ENCODE data around the gene ST6GALNAC1. TPM values are rescaled to one million over a fixed set of nuclear protein-coding genes. Genes with fewer than 3 reads are reported as not detected.
A peak's percentile ranks its signal among the peaks of the same experiment; 100 is the strongest.
"Not testable (repeated sequence)": the region's sequence is repeated elsewhere in the genome, so short reads cannot be mapped to it uniquely, and the experiment has no call there.

ST6GALNAC1 gene
- total RNA-seq, 1 experiment from 2014 or later, result not detected

GRCh38 chr17:76606685-76607084, 36.9 kb downstream of the ST6GALNAC1 start:
- H4K20me1 ChIP-seq (ENCODE audit: insufficient read depth); CTCF ChIA-PET; RAD21 ChIA-PET (ENCODE audit: low non-redundant PET in 1 of 2, low total read pairs in 2 of 2, uncharacterized antibody in 2 of 2, unreplicated experiment in 2 of 2); POLR2A ChIA-PET; H3K4me3 ChIP-seq (replicated peaks in 1 of 2; ENCODE audit: low read depth in 1 of 2, low read length in 2 of 2); H2AFZ ChIP-seq (ENCODE audit: low read depth, low read length, poor library complexity, severe bottlenecking); BruUV-seq (replicated peaks); H3K36me3 ChIP-seq (ENCODE audit: control insufficient read depth in 1 of 2, insufficient read depth in 2 of 2, low read length in 2 of 2); H3K27ac ChIP-seq (ENCODE audit: low read depth, low read length); H3K4me2 ChIP-seq (ENCODE audit: low read length); H3K9me3 ChIP-seq (ENCODE audit: control insufficient read depth in 1 of 2, insufficient read depth in 1 of 2, low read depth in 1 of 2, low read length in 2 of 2); intact Hi-C loops (cut with micrococcal nuclease); ATAC-seq; H3K27me3 ChIP-seq (ENCODE audit: insufficient read depth, low read length); H3K9ac ChIP-seq (ENCODE audit: low read length); H3K79me2 ChIP-seq (ENCODE audit: insufficient read depth, low read length); DNase-seq (ENCODE audit: low read depth, low spot score); H3K9me2 ChIP-seq (ENCODE audit: insufficient read depth): not testable (repeated sequence)
- H3K4me1 ChIP-seq (ENCODE audit: control insufficient read depth in 1 of 2, insufficient read depth in 2 of 2, low read length in 2 of 2), result peaks cover 17 to 36% of the 10 kb centered on the region in 2 experiments

- peak overlapping the region; percentile 55 for H3K4me2 ChIP-seq (ENCODE audit: low read length)
- no peak for ATAC-seq
- TF ChIP-seq ZNF274 (IDR thresholded peaks at IDR 0.05; ENCODE audit: low read depth, low read length), result no peak
- TF ChIP-seq EZH2phosphoT487 (IDR thresholded peaks at IDR 0.05; ENCODE audit: borderline replicate concordance), result no peak
- TF ChIP-seq SRF (IDR thresholded peaks at IDR 0.05; ENCODE audit: low read depth), result no peak
- TF ChIP-seq ATF3 (IDR thresholded peaks at IDR 0.05), result no peak
- TF ChIP-seq ELF1 (IDR thresholded peaks at IDR 0.05; ENCODE audit: borderline replicate concordance, low read depth), result no peak
- no peak for TF ChIP-seq MAX (IDR thresholded peaks at IDR 0.05)
- TF ChIP-seq SP1 (IDR thresholded peaks at IDR 0.05; ENCODE audit: low read depth), result no peak
- no peak for TF ChIP-seq RAD21 (IDR thresholded peaks at IDR 0.05; ENCODE audit: low read depth)
- TF ChIP-seq POLR2AphosphoS5 (IDR thresholded peaks at IDR 0.05; ENCODE audit: low read depth, low read length), result no peak
- no peak for TF ChIP-seq SIN3A (IDR thresholded peaks at IDR 0.05; ENCODE audit: low read depth)
- no peak for TF ChIP-seq CTCF (IDR thresholded peaks at IDR 0.05 in 2 of 3, conservative IDR thresholded peaks at IDR 0.05 in 1 of 3; ENCODE audit: borderline replicate concordance in 1 of 3, insufficient read depth in 1 of 3, low read depth in 2 of 3, low read length in 2 of 3)
- no peak for TF ChIP-seq EGR1 (IDR thresholded peaks at IDR 0.05; ENCODE audit: low read depth)
- no peak for TF ChIP-seq FOSL1 (IDR thresholded peaks at IDR 0.05; ENCODE audit: low read depth)
- TF ChIP-seq JUND (IDR thresholded peaks at IDR 0.05), result no peak
- no peak for TF ChIP-seq POLR2A (IDR thresholded peaks at IDR 0.05; ENCODE audit: borderline replicate concordance, extremely low read depth, insufficient read depth, insufficient read length)
- no peak for TF ChIP-seq YY1 (IDR thresholded peaks at IDR 0.05; ENCODE audit: extremely low read depth, insufficient replicate concordance, low read depth, low read length)
- no peak for TF ChIP-seq TCF7L2 (IDR thresholded peaks at IDR 0.05; ENCODE audit: borderline replicate concordance, extremely low read depth, insufficient read depth, insufficient read length)
Observed at GRCh38 chr17:76601065-76601464, 42.5 kb downstream of the ST6GALNAC1 start.

More at GRCh38 chr17:76601065-76601464, 42.5 kb downstream of the ST6GALNAC1 start:
- POLR2A ChIA-PET, result interaction anchor here (1.0 to 3.7 kb wide), 4 partner anchors 8 to 34 kb away, joined by 4 to 25 read pairs (median 8); partner anchors contain the start of gene ST6GALNAC2
- peak overlapping the region in 1 of 2 experiments; percentile 14; a peak in 1 of 4 replicates for H3K4me3 ChIP-seq (replicated peaks in 1 of 2; ENCODE audit: low read depth in 1 of 2, low read length in 2 of 2)
- no peaks in the 10 kb centered on the region for H3K9me2 ChIP-seq (ENCODE audit: insufficient read depth)
- RAD21 ChIA-PET (ENCODE audit: low non-redundant PET in 1 of 2, low total read pairs in 2 of 2, uncharacterized antibody in 2 of 2, unreplicated experiment in 2 of 2), result no interaction called here
- peak overlapping the region; percentile 58 for H3K27ac ChIP-seq (ENCODE audit: low read depth, low read length)
- DNase-seq (ENCODE audit: low read depth, low spot score), result no peak
- no peaks in the 10 kb centered on the region for H3K36me3 ChIP-seq (ENCODE audit: control insufficient read depth in 1 of 2, insufficient read depth in 2 of 2, low read length in 2 of 2)
- H3K27me3 ChIP-seq (ENCODE audit: insufficient read depth, low read length), result no peaks in the 10 kb centered on the region
- intact Hi-C loops (cut with micrococcal nuclease), result no loop called here
- H3K4me1 ChIP-seq (ENCODE audit: control insufficient read depth in 1 of 2, insufficient read depth in 2 of 2, low read length in 2 of 2), result peaks cover 37 to 67% of the 10 kb centered on the region in 2 experiments
- H3K9me3 ChIP-seq (ENCODE audit: control insufficient read depth in 1 of 2, insufficient read depth in 1 of 2, low read depth in 1 of 2, low read length in 2 of 2), result 0 out of 4 replicates have a peak, but pooled peaks cover 0 to 4% of the 10 kb centered on the region in 2 experiments
- CTCF ChIA-PET, result interaction anchor here (1.7 to 2.5 kb wide), 3 partner anchors 8 to 23 kb away, joined by 5 to 10 read pairs (median 9); no protein-coding TSS in a partner anchor
- no peaks in the 10 kb centered on the region for H3K79me2 ChIP-seq (ENCODE audit: insufficient read depth, low read length)
- no peaks in the 10 kb centered on the region for H4K20me1 ChIP-seq (ENCODE audit: insufficient read depth)
- H2AFZ ChIP-seq (ENCODE audit: low read depth, low read length, poor library complexity, severe bottlenecking), result peak overlapping the region; percentile 41
- H3K9ac ChIP-seq (ENCODE audit: low read length), result no peak overlapping the region
- no TSS peak for BruUV-seq (replicated peaks)

All from HCT116 (cell line).